Adipocyte (in vitro differentiated cells): ENCODE data around the gene CD19.

Source experiments
- DNase-seq: peaks from one replicate; pipeline ENCODE4 v3.0.0-alpha.2; 2015; ENCODE audit warnings: low read depth
- H3K27me3 ChIP-seq: replicated peaks from 2 replicates; pipeline ENCODE4 v1.7.0; 2013; ENCODE audit warnings: mild to moderate bottlenecking, low read length, moderate library complexity; ENCODE audit not compliant: control insufficient read depth, insufficient read depth
- H3K36me3 ChIP-seq: 2 replicates; pipeline ENCODE4 v1.7.0; 2013; ENCODE audit warnings: low read length, mild to moderate bottlenecking, moderate library complexity; ENCODE audit not compliant: control insufficient read depth, insufficient read depth, severe bottlenecking
- H3K4me1 ChIP-seq: 2 replicates; pipeline ENCODE4 v1.7.0; 2013; ENCODE audit warnings: mild to moderate bottlenecking, low read length, moderate library complexity; ENCODE audit not compliant: control insufficient read depth, insufficient read depth
- H3K4me3 ChIP-seq: 2 replicates; pipeline ENCODE4 v1.7.0; 2013; ENCODE audit warnings: mild to moderate bottlenecking, low read length, moderate library complexity
- H3K9ac ChIP-seq: 2 replicates; pipeline ENCODE4 v1.7.0; 2013; ENCODE audit warnings: mild to moderate bottlenecking, low read length, moderate library complexity
- H3K9me3 ChIP-seq: 2 replicates; pipeline ENCODE4 v1.7.0; 2013; ENCODE audit warnings: mild to moderate bottlenecking, low read length, moderate library complexity; ENCODE audit not compliant: control insufficient read depth

Gene CD19

DNA sequence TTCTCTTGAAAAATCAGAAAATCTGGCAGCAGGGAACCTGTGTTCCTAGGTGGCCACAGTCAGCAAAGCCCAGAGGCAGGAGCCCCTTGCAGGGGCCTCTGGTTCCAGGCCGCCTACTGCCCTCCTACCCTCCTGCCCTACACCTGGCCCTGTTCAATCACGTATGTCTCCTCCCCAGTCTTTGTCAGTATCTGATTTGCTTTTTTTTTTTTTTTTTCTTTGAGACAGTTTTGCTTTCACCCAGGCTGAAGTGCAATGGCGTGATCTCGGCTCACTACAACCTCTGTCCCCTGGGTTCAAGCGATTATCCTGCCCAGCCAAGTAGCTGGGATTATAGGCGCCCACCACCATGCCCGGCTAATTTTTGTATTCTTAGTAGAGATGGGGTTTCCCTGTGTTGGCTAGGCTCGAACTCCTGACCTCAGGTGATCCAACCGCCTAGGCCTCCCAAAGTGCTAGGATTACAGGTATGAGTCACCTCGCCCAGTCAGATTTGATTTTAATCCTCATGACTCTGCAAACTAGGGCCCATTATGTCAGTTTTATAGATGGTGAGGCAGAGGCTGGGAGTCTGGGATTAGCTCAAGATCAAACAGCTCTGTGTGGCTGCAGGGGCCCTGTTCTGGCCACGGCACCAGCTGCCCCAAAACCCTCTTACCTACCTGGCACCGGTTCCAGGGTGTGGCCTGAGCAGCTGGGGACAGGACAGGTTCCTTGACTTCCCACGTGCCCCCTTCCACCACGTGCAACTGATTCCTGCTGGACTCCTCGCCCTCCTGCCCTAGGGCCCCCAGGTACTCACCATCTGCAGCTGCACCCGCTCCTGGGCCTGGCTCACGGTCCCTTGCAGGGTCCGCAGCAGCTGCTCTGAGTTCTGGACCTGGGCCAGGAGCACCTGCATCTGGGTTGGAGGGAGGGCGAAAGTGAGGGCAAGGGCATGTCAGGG, 21.4 kb upstream of the CD19 start:
- no peaks in the 10 kb centered on the region for H3K9me3 ChIP-seq
- H3K27me3 ChIP-seq = no peaks in the 10 kb centered on the region
- H3K4me3 ChIP-seq = no peak overlapping the region
- no peaks in the 10 kb centered on the region for H3K4me1 ChIP-seq
- peaks cover 20% of the 10 kb centered on the region for H3K36me3 ChIP-seq
- no peak overlapping the region for H3K9ac ChIP-seq
- DNase-seq = no peak

DNA sequence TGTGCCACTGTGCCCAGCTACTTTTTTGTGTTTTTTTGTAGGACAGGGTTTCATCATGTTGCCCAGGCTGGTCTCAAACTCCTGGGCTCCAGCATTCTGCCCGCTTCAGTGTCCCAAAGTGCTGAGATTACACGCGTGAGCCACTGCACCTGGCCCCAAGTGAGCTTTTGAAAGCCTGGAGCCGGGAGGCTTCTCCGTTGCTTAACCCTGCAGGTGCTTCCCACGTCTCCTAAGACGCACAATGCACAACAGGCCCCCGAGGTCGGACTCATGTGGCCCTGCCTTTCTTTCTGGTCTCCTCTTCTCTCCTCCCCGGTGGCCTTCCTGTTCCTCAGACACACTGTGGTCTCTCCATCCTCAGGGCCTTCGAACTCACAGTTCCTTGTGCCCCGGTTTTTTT, 19.2 kb upstream of the CD19 start:
- H3K9me3 ChIP-seq = no peaks in the 10 kb centered on the region
- H3K9ac ChIP-seq = no peak overlapping the region
- no peak for DNase-seq
- H3K4me3 ChIP-seq = no peak overlapping the region
- H3K27me3 ChIP-seq = no peaks in the 10 kb centered on the region
- peaks cover 25% of the 10 kb centered on the region for H3K36me3 ChIP-seq
- no peaks in the 10 kb centered on the region for H3K4me1 ChIP-seq

DNA sequence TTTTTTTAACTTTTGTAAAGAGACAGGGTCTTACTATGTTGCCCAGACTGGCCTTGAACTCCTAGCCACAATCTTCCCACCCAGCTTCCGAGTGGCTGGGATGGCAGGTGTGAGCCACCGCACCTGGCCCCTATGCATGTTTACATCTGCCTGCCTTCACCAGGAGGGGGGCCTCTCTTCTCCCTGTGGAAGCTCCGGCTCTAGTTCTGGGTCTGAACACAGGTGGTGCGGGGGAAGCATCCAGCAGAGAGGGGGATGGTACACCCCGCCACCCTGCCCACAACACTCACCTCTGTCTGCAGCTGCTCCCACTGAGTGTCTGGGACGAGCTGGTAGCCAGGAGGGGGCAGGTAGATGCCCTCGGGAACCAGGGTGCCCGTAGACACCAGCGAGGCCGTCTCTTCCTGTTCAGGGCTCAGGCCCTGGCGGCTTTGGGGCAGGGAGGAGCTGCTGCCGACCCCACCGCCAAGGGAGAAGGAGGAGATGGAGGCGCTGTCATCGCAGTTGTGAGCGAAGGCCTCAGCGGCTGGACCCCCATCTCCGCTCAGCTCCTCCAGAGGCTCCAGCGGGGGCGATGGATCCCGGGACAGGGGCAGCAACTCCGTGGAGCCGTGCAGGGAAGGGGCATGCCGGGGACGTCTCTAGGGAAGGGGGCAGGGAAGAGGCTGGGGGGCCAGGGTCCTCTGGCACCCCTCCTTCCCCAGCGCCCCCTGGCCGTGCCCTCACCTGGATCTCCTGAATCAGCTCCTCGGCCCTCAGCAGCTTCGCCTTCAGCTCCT, 17.6 kb upstream of the CD19 start:
- DNase-seq = no peak
- H3K27me3 ChIP-seq = no peaks in the 10 kb centered on the region
- H3K9me3 ChIP-seq = no peaks in the 10 kb centered on the region
- H3K36me3 ChIP-seq = peaks cover 26% of the 10 kb centered on the region
- no peak overlapping the region for H3K9ac ChIP-seq
- H3K4me1 ChIP-seq = no peaks in the 10 kb centered on the region
- H3K4me3 ChIP-seq = no peak overlapping the region

DNA sequence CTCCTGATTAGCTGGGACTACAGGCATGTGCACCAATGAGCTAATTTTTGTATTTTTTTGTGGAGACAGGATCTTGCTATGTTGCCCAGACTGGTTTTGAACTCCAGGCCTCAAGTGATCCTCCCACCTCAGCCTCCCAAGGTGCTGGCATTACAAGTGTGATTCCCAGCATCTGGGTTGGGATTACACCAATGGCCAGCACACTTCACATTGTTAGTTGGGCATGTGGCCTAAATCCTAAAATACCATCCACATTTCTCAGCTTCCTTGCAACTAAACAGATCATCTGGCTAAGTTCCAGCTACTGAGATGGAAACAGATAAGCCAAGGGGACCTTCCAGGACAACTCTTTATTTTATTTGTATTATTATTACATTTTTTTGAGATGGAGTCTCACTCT, 16.6 kb upstream of the CD19 start:
- Histone ChIP-seq H3K9me3 (no peaks in the 10 kb centered on the region), H3K9ac (no peak overlapping the region)
- peak; percentile 50 for DNase-seq

DNA sequence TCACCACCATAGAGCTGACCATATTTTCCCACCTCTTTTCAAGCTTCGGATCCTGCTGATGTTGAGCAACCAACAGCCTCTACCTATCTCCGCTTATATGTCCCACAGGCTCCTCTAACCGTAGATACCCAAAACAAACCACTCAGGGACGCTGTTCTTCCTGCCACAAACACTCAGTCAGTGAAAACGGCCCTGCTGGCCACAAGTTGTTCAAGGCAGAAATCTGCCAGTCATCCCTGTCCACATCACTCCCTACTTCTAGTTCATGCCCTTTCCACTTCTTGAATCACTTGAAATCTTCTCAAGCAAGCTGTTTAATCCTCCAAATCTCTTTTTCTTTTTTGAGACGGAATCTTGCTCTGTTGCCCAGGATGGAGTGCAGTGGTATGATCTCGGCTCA, 14.7 kb upstream of the CD19 start:
- no peaks in the 10 kb centered on the region for H3K4me1 ChIP-seq
- H3K27me3 ChIP-seq = no peaks in the 10 kb centered on the region
- no peaks in the 10 kb centered on the region for H3K9me3 ChIP-seq
- DNase-seq = no peak
- H3K4me3 ChIP-seq = no peak overlapping the region
- peaks cover 30% of the 10 kb centered on the region for H3K36me3 ChIP-seq
- H3K9ac ChIP-seq = no peak overlapping the region

More for the DNA sequence above, 16.6 kb upstream of the CD19 start:
- H3K27me3 ChIP-seq = no peaks in the 10 kb centered on the region
- H3K36me3 ChIP-seq = peaks cover 32% of the 10 kb centered on the region
- no peaks in the 10 kb centered on the region for H3K4me1 ChIP-seq
- H3K4me3 ChIP-seq = no peak overlapping the region

DNA sequence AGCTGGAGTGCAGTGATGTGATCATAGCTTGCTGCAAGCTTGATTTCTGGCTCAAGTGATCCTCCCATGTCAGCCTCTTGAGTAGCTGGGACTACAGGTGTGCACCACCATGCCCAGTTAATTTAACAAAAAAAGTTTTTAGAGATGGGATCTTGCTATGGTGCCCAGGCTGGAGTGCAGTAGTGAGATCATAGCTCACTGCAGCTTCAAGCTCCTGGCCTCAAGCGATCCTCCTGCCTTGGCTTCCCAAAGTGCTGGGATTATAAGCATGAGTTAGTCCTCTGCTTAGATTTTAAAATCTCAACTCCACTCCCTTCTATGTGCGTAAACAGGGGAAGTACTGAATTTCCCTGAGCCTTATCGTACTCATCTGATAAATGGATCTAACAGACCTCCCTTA, 13.1 kb upstream of the CD19 start:
- no peak overlapping the region for H3K4me3 ChIP-seq
- H3K9ac ChIP-seq = no peak overlapping the region
- H3K9me3 ChIP-seq = no peaks in the 10 kb centered on the region
- no peaks in the 10 kb centered on the region for H3K27me3 ChIP-seq
- H3K4me1 ChIP-seq = no peaks in the 10 kb centered on the region
- H3K36me3 ChIP-seq = peaks cover 30% of the 10 kb centered on the region
- DNase-seq = no peak

DNA sequence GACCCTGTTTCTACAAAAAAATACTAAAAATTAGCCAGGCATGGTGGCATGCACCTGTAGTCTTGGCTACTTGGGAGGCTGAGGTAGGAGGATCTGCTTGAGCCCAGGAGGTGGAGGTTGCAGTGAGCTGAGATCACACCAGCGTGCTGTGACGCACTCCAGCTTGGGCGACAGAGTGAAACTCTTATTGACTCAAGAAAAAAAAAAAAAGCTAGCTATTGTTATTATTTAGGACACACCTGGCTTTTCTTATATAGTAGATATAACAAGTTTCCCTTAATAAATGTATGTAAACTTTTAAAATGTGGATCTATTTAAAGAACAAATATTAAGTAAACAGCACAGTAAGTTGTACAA, 8.6 kb upstream of the CD19 start:
- H3K9ac ChIP-seq = no peak overlapping the region
- no peaks in the 10 kb centered on the region for H3K9me3 ChIP-seq
- no peak overlapping the region for H3K4me3 ChIP-seq
- DNase-seq = no peak
- peaks cover 12% of the 10 kb centered on the region for H3K36me3 ChIP-seq
- peaks cover 8% of the 10 kb centered on the region for H3K4me1 ChIP-seq
- no peaks in the 10 kb centered on the region for H3K27me3 ChIP-seq

- Histone ChIP-seq H3K9ac (peak overlapping the region; percentile 51), H3K9me3 (no peaks in the 10 kb centered on the region), H3K27me3 (no peaks in the 10 kb centered on the region), H3K4me3 (peak overlapping the region; percentile 79), H3K36me3 (peaks cover 9% of the 10 kb centered on the region), H3K4me1 (peaks cover 8% of the 10 kb centered on the region)
- no peak for DNase-seq
Measured at GRCh38 chr16:28923652-28924398, 7.9 kb upstream of the CD19 start.

DNA sequence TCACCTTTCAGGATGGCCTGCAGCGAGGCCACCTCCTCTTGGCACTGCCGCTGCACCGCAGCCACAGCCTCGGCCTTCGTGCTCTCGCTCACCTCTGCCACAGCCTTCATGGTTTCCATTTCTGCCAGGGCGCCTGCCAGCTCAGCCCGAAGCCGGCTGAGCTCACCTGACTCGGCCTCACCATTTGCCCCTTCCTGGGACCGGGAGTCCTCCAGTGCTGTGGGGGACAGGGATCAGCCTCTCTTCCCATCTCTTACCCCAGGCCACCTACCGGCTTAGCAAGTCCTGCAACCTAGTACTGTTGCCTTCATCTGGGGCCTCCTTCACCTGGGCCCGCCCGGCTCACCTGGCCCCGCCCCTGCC, 7.4 kb upstream of the CD19 start:
- no peaks in the 10 kb centered on the region for H3K9me3 ChIP-seq
- peaks cover 8% of the 10 kb centered on the region for H3K4me1 ChIP-seq
- no peak for DNase-seq
- H3K36me3 ChIP-seq = peaks cover 4% of the 10 kb centered on the region
- peak overlapping the region; percentile 51 for H3K9ac ChIP-seq
- no peaks in the 10 kb centered on the region for H3K27me3 ChIP-seq
- peak overlapping the region; percentile 79 for H3K4me3 ChIP-seq

DNA sequence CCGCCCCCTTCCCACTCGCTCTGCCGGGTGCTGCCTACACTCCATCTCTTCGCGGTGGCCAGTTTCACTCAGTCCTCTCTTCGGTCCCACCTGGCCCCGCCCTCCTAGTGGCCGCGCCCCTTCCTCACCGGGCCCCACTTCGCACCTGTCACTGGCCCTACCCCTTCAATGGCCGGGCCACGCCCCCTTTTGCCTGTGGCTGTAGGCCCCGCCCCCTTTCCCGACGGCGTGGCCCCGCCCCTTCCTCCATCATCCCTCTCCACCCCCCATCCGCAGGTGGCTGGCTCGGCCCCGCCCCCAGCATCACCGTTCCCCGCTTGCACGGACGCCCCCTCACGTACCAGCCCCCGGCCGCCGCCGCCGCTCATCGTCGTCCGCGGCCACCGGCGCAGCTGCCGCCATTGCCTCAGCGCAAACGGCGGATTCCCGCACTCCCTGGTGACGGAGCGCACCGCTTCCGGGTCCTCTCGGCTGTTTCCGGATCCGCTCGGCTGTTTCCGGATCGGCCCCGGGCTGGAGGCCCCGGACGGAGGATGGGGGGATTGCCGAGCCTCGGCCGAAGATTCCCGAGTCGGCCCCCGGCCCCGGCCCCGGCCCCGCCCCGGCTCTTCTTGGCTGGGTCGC, 6.9 kb upstream of the CD19 start, which contains the start of gene RABEP2:
Gene RABEP2, minus strand, starts transcription at position 477 of the 624 bp plus-strand sequence. Its CDS starts 75 bp downstream, at position 402.
- H3K4me1 ChIP-seq = peaks cover 8% of the 10 kb centered on the region
- H3K9ac ChIP-seq = peak within 1 kb of the TSS; percentile 95
- peak within 1 kb of the TSS; percentile 79 for H3K4me3 ChIP-seq
- H3K36me3 ChIP-seq = no peaks in the 10 kb centered on the region
- no peaks in the 10 kb centered on the region for H3K9me3 ChIP-seq
- no peaks in the 10 kb centered on the region for H3K27me3 ChIP-seq
- peak; percentile 97 for DNase-seq
